ENCODE measurements around the gene ARMH1.

ARMH1 gene

GRCh38 chr1:44673675-44674112, 820 bp upstream of the ARMH1 start:
- no peak overlapping the region for H3K27ac ChIP-seq (ENCODE audit: low read length)
- H4K20me1 ChIP-seq (ENCODE audit: insufficient read depth, low read length), result no peaks in the 10 kb centered on the region
- no peaks in the 10 kb centered on the region for H3K79me2 ChIP-seq (ENCODE audit: low read length)
- peak overlapping the region; percentile 97 for H3K4me3 ChIP-seq (ENCODE audit: low read length)
- H2AFZ ChIP-seq (ENCODE audit: low read depth, low read length), result peak overlapping the region; percentile 68; the same call in 1 of the 2 replicates
- H3K9me3 ChIP-seq (ENCODE audit: insufficient read depth, low read length), result no peaks in the 10 kb centered on the region
- no peaks in the 10 kb centered on the region for H3K36me3 ChIP-seq (replicated peaks; ENCODE audit: low read depth, low read length)
- peak overlapping the region; percentile 59 for H3K9ac ChIP-seq (ENCODE audit: low read length)
- no peaks in the 10 kb centered on the region for H3K27me3 ChIP-seq (ENCODE audit: low read depth, low read length)
- peaks cover 25% of the 10 kb centered on the region for H3K4me1 ChIP-seq (ENCODE audit: low read length)
- H3K4me2 ChIP-seq (ENCODE audit: low read length), result peak overlapping the region; percentile 99
- TF ChIP-seq, protein P1, sequence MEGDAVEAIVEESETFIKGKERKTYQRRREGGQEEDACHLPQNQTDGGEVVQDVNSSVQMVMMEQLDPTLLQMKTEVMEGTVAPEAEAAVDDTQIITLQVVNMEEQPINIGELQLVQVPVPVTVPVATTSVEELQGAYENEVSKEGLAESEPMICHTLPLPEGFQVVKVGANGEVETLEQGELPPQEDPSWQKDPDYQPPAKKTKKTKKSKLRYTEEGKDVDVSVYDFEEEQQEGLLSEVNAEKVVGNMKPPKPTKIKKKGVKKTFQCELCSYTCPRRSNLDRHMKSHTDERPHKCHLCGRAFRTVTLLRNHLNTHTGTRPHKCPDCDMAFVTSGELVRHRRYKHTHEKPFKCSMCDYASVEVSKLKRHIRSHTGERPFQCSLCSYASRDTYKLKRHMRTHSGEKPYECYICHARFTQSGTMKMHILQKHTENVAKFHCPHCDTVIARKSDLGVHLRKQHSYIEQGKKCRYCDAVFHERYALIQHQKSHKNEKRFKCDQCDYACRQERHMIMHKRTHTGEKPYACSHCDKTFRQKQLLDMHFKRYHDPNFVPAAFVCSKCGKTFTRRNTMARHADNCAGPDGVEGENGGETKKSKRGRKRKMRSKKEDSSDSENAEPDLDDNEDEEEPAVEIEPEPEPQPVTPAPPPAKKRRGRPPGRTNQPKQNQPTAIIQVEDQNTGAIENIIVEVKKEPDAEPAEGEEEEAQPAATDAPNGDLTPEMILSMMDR (IDR thresholded peaks at IDR 0.05; ENCODE audit: low read depth, low read length), result no peak
- TF ChIP-seq EZH2phosphoT487 (IDR thresholded peaks at IDR 0.05; ENCODE audit: low read depth), result no peak

DNA sequence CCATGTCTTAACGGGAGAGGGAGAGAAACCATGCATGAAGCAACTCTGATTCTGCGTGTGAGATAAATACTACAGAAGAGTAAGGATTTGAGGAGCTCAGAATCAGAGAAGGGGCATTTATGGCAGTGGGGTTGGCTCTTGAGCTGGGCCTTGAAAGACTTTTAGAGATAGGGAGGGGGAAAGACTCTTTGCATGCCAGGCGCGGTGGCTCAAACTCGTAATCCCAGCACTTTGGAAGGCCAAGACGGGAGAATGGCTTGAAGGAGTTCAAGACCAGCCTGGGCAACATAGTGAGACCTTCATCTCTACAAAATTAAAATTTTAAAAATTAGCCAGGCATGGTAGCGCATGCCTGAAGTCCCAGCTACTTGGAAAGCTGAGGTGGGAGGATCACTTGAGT, 672 bp downstream of the ARMH1 start:
- Histone ChIP-seq H3K27ac (ENCODE audit: low read length) (no peak overlapping the region), H3K79me2 (ENCODE audit: low read length) (no peaks in the 10 kb centered on the region), H3K4me3 (ENCODE audit: low read length) (peak overlapping the region; percentile 97), H3K36me3 (replicated peaks; ENCODE audit: low read depth, low read length) (no peaks in the 10 kb centered on the region), H3K27me3 (ENCODE audit: low read depth, low read length) (no peaks in the 10 kb centered on the region), H3K4me2 (ENCODE audit: low read length) (peak overlapping the region; percentile 71), H4K20me1 (ENCODE audit: insufficient read depth, low read length) (no peaks in the 10 kb centered on the region), H2AFZ (ENCODE audit: low read depth, low read length) (no peak overlapping the region), H3K4me1 (ENCODE audit: low read length) (peaks cover 25% of the 10 kb centered on the region), H3K9me3 (ENCODE audit: insufficient read depth, low read length) (no peaks in the 10 kb centered on the region), H3K9ac (ENCODE audit: low read length) (peak overlapping the region; percentile 65; the same call in 1 of the 2 replicates)
- TF ChIP-seq EZH2phosphoT487 (IDR thresholded peaks at IDR 0.05; ENCODE audit: low read depth), result no peak
- TF ChIP-seq, protein P1 (IDR thresholded peaks at IDR 0.05; ENCODE audit: low read depth, low read length), result no peak

DNA sequence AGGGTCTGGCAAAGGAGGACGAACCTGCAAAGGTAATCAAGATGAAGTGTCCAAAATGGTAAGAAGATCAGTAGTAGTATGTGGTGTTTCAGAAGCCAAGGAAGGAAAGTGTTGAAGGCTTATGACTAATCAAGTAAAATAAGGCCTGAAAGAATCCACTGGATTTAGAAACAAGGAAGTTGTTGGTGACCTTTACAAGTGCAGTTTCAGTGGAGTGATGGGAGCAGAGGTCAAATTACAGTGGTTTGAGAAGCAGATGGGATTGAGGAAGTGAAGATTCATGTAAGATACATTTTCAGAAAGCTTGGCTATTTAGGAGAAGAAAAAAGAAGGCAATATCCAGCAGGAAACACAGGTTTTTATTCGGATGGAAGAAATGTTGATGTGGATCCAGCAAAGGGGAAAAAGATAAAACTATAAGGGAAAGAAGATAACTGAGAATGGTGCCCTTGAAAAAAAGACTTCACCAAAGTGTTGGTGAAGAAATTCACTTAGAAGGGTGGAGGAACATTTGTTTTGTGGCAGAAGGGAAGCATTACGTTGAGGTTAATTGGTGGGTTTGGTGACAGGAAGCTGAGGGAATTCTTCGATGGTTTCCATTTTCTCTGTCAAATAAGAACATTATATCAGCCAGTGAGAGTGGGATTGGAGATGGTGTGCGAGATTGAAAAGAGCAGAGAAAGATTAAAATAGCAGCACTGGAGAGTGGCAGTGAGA, 2.1 kb downstream of the ARMH1 start:
- Histone ChIP-seq H3K4me1 (ENCODE audit: low read length) (peaks cover 25% of the 10 kb centered on the region), H3K4me3 (ENCODE audit: low read length) (peak overlapping the region; percentile 9; the same call in 1 of the 2 replicates), H3K79me2 (ENCODE audit: low read length) (no peaks in the 10 kb centered on the region), H4K20me1 (ENCODE audit: insufficient read depth, low read length) (no peaks in the 10 kb centered on the region), H3K9ac (ENCODE audit: low read length) (no peak overlapping the region; the same call in 1 of the 2 replicates), H3K27me3 (ENCODE audit: low read depth, low read length) (no peaks in the 10 kb centered on the region), H3K27ac (ENCODE audit: low read length) (peak overlapping the region; percentile 34), H3K4me2 (ENCODE audit: low read length) (peak overlapping the region; percentile 59), H2AFZ (ENCODE audit: low read depth, low read length) (no peak overlapping the region), H3K36me3 (replicated peaks; ENCODE audit: low read depth, low read length) (no peaks in the 10 kb centered on the region), H3K9me3 (ENCODE audit: insufficient read depth, low read length) (no peaks in the 10 kb centered on the region)
- TF ChIP-seq, protein P1 (IDR thresholded peaks at IDR 0.05; ENCODE audit: low read depth, low read length), result no peak

DNA sequence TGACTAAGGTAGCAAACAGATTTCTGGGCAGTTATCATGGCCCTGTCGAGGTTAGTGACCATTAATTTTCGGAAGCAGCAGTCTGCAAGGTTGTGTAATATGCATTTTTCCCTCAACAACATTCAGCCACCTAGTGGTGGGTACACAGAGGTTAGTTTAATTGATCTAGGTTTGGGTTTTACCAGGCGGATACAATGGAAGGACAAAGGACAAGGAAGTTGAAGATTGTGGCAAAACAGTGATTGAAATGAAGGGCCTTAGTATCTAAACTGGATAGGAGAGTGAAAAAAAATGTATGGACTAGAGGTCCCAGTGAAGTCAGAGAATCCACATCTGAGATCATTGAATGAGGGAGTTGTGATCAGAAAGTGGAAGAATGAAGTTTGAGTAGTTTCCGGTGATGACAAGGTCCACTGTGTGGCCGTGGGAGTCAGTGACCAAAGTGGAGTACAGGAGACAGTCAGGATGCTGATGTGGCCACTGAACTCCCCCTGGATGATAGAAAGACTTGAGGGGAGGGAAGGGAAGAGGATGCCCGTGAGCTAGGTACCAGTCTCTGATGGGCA, 2.8 kb downstream of the ARMH1 start:
- H3K4me1 ChIP-seq (ENCODE audit: low read length), result peaks cover 25% of the 10 kb centered on the region
- no peak overlapping the region for H3K9ac ChIP-seq (ENCODE audit: low read length)
- H4K20me1 ChIP-seq (ENCODE audit: insufficient read depth, low read length), result no peaks in the 10 kb centered on the region
- no peaks in the 10 kb centered on the region for H3K27me3 ChIP-seq (ENCODE audit: low read depth, low read length)
- no peak overlapping the region for H2AFZ ChIP-seq (ENCODE audit: low read depth, low read length)
- TF ChIP-seq, protein P1 (IDR thresholded peaks at IDR 0.05; ENCODE audit: low read depth, low read length), result peak; percentile 50
- TF ChIP-seq EZH2phosphoT487 (IDR thresholded peaks at IDR 0.05; ENCODE audit: low read depth), result no peak
- no peaks in the 10 kb centered on the region for H3K79me2 ChIP-seq (ENCODE audit: low read length)
- no peaks in the 10 kb centered on the region for H3K9me3 ChIP-seq (ENCODE audit: insufficient read depth, low read length)
- H3K36me3 ChIP-seq (replicated peaks; ENCODE audit: low read depth, low read length), result no peaks in the 10 kb centered on the region
- H3K27ac ChIP-seq (ENCODE audit: low read length), result no peak overlapping the region
- H3K4me2 ChIP-seq (ENCODE audit: low read length), result peak overlapping the region; percentile 59
- H3K4me3 ChIP-seq (ENCODE audit: low read length), result no peak overlapping the region
